ENCODE measurements around the gene RNF166.
"Not testable (repeated sequence)": the region's sequence is repeated elsewhere in the genome, so short reads cannot be mapped to it uniquely, and the experiment has no call there.

RNF166 gene

GRCh38 chr16:88671806-88672205, 34.4 kb downstream of the RNF166 start:
- no peak for DNase-seq

DNA sequence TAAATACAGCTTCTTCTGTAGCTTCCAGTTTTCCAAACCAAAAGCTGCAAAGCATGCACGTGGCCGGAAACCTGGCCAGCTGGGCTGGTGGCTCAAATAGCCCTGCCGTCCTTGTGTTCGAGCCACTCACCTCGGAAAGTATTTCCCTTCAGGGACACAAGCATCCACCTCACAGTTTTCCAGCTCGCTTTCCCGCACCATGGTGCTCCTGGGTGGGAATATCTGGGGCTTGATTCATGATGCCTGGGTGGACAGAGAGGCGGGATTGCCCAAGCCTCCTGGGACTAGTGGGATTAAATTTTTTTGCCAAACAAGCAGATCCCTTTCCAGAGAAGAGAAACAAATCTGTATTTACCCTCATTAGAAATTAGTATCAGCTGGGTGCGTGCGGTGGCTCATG, 36.2 kb downstream of the RNF166 start:
- no peak for DNase-seq

DNA sequence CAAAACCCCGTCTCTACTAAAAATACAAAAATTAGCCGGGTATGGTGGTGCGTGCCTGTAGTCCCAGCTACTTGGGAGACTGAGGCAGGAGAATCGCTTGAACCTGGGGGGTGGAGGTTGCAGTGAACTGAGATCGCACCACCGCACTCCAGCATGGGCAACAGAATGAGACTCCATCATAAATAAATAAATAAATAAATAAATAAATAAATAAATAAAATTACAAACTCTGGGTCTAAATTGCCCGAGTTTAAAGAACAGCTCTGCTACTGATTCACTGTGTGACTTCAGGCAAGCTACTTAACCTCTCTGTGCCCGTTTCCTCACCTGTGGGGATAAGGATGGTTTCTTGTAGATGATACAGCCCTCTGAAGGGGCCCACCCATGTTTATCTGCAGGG, 36.7 kb downstream of the RNF166 start:
- DNase-seq, result not testable (repeated sequence)

DNA sequence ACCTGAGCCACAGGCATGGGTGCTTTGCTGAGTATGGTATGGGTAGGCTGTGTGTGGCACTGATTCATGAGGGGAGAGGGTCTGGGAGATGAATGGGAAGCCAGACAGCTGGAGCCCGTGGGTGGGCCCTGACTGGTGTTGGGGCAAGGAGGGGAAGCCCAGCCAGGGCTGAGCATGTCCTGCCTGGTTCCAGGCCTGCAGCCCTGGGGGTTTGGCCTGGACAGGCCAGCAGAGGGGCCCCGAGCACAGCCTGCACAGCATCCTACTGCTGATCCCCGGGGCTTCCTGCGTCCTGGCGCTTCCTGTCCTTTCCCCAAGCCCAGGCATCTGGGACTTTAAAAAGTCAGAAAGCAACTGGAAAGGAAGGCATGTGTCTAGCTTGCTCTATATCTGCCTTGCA, 38.7 kb downstream of the RNF166 start:
- no peak for DNase-seq

DNA sequence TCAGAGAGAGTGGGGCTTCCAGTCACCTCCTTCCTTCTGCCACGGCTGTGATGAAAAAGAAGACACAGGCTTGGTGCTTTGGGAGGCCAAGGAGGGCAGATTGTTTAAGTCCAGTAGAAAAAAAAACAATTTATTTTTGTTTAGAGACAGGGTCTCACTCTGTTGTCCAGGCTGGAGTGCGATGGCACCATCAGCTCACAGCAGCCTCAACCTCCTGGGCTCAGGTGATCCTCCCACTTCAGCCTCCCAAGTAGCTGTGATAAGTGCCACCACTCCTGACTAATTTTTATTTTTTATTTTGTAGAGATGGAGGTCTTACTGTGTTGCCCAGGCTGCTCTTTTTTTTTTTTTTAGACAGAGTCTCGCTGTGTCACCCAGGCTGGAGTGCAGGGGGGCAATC, 40.6 kb downstream of the RNF166 start:
- DNase-seq, result no peak

DNA sequence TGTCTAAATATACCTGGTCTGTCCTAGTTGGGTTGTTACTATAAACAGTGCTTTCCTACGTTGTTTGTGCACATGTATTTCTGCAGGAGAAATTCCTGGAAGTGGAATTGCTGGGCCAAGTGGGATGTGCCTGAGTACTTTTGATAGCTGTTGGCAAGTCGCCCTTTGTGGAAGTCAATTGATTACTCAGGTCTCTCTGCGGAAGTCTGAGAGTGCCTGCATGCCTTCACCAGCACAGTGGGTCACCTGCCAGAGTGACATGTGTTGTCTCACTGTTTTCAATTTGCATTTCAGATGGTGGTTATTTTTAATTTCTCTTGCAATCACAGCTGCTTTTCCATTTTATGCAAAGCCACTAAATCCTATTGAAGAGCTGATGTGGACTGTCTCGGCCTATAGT, 41.1 kb downstream of the RNF166 start:
- DNase-seq, result no peak

DNA sequence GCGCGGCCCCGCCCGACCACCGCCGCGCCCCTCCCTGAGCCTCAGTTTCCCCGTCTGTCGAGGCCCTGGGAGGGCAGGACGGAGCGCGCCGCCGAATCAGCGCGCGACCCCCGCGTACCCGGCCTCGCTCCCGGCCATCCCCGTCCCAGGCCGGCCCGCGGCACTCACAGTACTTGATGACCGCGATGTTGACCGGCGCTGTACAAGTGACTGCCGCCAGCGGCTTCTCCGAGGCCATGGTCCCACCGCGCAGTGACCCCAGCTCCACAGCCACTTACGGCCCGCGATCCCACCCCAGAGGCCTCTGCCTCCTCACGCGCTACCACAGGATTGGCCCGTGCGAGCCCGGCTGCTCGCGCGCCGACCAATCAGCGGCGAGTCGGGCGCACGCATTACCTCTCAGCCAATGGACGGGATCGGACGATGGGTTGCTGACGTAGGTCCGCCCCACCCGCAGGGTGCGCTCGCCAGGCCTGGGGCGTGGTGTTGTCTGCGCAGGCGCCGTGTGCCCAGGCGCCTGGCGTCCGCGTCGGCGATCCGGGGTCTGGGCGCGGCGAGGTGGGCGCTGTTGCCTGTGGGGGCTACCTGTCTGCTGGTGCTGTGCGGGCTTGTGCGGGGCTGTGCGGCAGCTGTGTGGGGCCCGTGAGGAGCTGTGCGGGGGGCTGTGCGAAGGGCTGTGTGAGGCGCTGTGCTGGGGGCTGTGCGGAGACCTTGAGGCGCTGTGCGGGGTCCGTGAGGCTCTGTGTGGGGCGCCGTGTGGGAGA, 43.2 kb downstream of the RNF166 start, which contains the start of gene MVD:
TSS of gene MVD (minus strand) at position 249 of the 764 bp plus-strand sequence. CDS start at position 238, 11 bp downstream.
- peak; percentile 98 to 99 (median 99) for DNase-seq

DNA sequence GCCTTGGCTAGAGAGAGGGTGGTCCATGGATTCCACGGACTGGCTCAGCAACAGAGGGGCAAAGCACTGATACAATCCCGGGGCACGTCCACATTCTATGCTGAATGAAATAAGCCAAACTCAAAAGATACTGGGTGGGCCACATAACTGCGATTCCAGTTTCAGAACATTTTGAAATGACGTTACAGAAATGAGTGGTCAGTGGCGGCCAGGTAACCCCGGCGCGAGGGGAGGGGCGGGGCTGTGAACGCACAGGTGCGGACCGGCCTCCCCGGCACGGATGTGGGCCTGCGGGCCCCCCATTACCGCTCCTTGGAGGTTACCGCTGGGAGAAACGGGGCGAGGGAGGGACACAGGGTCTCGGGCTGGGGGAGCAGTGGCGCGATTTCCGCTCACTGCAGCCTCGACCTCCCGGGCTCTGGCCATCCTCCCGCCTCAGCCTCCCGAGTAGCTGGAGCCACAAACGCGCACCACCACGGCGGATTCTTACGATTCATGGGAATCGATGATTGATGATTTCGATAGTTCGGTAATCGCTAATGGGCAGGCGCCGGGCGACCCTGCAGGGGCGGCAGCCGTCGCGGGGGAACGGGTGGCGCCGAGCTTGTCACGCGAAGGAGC, 43.9 kb downstream of the RNF166 start:
- peak in 1 of 4 experiments; percentile 14 for DNase-seq

DNA sequence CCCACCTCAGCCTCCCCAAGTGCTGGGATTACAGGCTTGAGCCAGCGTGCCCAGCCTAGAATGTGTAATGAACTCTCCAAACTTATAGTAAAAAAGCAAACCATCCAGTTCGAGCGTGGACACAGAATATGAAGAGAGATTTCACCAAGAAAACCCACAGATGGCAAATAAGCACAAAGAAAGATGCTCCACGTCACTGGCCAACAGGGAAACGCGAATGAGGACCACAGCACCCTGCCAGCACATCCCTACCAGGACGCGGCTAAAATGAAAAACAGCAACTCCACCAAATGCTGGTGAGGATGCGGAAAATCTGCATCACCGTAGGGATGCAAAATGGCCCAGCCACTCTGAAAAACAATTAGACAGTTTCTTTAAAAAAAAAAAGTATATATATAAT, 44.7 kb downstream of the RNF166 start:
- no peak for DNase-seq

GRCh38 chr16:88659160-88659559, 47.0 kb downstream of the RNF166 start:
- DNase-seq, result no peak

- DNase-seq, result no peak
These were observed 47.5 kb downstream of the RNF166 start for GRCh38 chr16:88658714-88659113.

- no peak for DNase-seq
These were observed 48.8 kb downstream of the RNF166 start for GRCh38 chr16:88657371-88657770.

- DNase-seq, result no peak
These were observed 49.8 kb downstream of the RNF166 start for GRCh38 chr16:88656291-88656980.

DNA sequence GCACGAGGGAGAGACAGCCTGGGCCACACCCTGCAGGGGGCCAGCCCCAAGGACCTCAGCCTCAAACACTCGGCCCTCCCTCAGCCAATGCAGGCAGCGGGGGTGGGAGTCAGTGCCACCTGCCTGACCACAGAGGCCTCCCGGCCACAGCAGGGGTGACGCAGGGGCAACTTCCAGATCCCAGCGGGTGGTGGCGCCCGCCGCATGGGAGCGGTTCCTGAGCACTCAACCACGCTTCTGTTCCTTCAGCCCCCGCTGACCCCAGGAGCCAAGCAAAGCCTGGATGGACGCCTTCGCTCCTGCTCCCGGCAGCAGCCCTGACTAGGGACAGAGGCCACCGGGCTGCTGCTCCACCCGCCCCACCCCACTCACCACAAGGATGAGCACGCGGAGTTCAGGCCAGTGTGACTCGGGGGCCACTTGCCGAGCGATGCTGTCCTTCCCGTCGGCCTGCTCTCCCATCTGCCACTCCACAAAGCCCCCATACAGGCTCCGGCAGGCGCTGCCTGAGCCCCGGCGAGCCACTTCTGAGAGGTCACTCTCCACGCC, 50.4 kb downstream of the RNF166 start:
- no peak for DNase-seq

- DNase-seq, result no peak
These were observed 51.0 kb downstream of the RNF166 start for GRCh38 chr16:88655053-88655732.

- no peak for DNase-seq
These were observed 51.7 kb downstream of the RNF166 start for GRCh38 chr16:88654363-88655052.

DNA sequence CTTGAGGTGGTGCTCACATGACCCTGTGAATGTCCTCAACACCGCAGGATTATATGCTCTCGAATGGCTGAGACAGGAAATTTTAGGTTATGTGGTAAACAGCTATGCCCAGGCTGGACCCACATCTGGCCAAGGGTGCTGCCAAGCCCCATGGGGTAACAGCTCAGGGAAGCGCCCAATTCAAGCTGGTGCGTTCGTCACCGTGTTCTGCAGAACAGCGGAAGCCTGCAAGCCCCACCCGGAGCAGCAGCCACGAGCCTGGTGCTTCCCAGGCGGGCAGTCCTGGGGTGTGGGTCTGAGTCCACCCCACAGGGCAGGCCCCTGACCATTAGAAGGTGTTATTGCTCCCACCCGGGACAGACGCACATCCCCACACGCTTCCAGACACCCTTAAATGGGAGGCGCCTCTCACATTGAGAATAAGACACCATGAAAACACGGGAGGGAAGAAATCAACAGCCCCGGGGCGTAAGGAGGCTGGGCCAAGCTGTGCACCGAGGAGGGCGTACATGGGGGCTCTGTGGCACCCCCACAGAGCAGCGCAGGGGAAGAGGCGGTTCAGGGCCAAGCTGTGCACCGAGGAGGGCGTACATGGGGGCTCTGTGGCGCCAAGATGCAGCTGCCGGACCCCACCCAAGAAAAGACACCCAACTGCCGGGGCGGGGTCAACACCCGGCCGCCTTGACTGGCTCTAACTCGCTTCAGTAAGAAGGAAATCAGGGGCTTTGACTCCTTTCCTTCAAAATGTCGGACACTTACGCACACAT, 52.4 kb downstream of the RNF166 start:
- DNase-seq, result no peak

DNA sequence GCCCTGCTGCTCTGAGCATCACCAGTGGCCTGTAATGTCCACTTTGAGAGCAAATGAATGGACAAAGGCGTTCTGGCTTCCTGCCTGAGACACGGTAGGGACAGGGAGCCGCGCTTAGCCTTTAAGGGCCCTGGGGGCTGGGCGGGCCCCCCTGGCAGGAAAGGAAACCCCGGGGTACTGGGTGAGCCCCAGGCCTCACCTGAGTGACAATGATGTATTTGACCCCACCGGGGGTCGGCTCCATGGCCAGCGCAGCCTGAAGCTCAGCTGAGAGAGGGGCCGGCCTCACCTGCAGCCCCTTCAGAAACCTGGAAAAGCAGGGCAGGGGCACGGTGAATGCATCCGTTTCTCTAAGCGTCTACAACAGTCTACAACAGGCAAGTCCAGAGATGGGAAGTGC, 53.1 kb downstream of the RNF166 start:
- DNase-seq, result no peak

- no peak for DNase-seq
These were observed 53.5 kb downstream of the RNF166 start for GRCh38 chr16:88652762-88653063.

- no peak for DNase-seq
These were observed 54.0 kb downstream of the RNF166 start for GRCh38 chr16:88651989-88652761.

Measured in suppressor macrophage (primary cell).